Measurements from ENCODE around the gene GSTM3.
A peak's percentile ranks its signal among the peaks of the same experiment; 100 is the strongest.
"Not testable (repeated sequence)": the region's sequence is repeated elsewhere in the genome, so short reads cannot be mapped to it uniquely, and the experiment has no call there.

GSTM3 gene

DNA sequence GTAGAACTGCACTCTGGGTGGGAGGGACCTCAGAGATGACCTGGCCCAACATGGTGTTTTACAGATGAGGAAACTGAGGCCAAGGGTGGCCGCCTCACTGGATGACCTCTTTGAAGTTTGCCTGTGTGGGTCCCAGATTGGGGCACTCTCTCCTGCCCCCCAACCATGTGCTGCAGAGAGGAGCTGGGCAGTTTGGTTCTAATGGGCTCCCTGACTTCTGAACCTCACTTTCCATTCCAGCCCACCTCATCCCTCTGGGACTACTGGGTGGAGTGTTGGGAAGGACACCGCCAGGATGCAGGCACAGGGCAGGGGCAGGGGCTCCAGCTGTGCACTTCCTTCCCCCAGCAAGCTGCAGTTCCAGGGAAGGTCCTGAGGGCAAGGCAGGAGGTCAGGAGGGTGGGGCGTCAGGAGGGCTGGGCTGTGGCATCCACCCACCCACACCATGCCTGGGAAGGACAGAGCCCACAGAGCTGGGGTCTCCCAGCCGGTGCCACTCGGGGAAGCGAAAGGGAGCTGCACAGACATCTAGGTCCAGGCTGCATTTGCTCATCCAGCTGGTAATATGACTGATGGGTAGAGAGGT is 33.2 kb upstream of the GSTM3 start:
- DNase-seq, result no peak

DNA sequence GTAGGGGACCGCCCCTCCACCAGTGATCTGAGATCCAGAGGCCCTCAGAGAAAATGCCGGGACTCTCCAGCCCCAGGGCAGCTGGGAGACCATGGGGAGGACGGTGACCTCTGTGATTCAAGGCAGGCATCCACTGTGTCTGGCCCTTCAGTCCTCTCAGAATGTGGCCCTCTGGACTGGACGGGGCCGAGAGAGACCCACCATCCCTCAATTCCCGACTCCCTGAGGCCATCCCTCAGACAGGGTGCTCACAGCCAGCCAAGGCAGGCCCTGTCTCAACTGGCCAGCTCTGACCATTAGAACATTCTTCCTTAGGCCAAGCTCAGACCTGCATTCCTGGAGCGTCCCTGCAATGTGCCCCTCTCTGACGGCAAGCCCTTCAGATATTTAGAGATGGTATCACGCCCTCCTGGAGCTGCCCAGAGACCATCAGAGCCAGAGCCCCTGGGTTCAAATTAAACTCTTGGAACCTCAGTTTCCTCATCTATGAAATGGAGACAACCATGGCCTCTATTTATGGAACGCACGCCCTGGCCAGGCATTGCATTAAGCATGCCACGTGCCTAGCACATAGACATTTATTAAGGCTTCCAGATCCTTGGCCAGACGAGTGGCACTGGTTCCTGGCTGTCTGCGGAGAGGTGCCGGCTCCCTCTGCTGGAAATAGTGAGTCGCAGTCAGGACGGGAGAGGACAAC is 32.5 kb upstream of the GSTM3 start:
- peak; percentile 84 to 94 for DNase-seq

DNA sequence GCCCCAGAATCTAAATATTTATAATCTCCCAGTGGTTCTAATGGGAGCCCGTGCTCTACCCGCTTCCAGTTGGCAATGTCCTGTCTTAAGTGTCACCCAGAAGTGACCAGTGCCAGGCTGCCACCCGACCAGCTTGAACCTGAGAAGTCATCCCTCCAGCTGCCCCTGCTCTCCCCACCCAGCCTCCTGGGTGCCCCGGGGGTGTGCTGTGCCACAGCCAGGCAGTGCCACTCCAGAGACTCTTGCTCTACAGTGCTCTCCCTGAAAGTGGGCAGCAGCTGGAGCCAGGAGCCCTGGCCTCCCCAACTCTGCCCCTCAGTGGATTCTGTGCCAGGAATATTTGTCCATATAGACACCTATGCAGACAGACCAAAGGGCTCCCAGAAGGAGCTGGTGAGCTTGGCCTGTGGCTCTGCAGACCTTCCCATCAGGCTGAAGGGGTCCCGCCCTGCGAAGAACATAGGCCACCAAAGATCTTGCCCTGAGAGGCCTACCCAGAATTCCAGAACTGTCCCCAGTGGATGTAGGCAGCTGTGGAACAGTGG is 31.9 kb upstream of the GSTM3 start:
- no peak for DNase-seq

DNA sequence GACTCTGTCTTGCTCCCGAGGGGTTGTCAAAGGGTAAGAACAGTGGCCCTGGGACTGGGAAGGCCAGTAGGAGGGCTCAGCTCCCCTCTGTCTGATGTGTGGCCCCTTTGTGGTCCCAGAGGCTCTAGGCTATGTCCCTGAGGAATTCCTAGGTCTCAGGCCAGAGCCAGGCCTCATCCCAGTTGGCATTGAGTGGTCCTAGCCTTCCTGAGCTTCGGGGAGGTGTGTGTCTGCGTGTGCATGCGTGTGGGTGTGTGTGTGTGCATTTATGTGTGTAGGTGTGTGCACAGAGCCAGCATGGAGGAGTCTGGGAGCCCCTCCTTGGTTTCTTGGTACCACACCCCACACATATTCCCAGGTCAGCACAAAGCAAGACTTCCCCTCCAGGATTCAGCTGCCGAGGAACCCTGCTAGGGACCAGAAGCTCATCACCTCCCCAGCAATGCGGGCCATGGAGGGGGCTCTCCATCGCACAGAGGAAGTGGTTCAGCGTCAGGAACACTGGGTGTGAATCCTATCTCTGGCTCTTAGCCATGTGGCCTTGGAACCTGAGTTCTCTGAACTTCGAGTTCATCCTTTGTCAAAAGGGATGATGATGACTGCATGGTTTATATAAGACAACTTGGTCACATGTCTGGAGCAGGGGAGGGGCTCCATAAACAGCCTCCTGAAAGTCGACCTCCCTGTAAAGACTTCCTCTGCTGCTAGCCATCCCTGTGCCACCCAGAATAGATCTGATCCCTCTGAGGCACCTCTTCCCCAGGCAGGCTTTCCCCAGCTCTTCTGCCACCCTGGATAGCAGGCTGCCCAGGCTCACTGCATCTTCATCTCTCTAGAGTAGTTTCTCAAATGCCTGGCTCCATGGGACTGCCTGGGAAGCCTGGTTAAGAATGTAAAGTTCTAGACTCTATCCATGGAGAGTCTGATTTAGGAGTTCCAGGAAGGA is 31.1 kb upstream of the GSTM3 start:
- no peak for DNase-seq

DNA sequence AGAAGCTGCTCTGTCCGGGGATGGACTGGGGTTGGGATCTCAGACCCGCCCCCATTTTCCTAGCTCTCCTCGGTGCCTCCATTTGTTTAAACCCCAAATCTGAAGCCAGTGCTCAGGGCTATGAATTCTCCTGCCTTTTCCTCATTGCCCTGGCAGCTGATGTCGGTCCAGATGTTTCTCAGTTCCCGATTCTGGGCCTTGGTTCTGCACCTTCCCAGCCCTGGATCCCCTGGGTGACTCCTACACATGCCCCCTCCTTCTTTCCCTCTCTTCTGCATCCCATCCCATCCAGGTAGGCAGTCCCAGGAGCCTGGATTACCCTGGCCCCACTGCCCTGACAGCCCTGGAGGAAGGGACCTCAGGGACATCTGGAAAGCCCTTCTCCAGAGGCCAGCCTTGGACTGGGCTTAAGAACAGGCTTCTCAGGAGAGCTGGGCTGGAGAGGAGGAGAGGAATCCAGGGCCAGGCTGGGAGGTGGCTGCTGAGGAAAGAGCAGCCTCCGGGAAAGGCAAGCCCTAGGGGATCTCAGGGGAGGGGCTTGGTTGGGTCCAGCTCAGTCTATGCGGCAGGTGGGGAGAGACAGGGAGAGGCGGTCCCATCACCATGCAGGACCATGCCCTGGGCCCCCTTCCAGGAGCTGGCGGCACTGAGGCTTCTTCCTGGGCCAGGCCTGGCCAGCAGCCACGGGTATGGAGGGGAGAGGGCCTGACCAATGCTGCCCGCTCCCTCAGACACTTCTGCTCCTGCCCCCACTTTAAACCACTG is 29.7 kb upstream of the GSTM3 start:
- no peak for DNase-seq

DNA sequence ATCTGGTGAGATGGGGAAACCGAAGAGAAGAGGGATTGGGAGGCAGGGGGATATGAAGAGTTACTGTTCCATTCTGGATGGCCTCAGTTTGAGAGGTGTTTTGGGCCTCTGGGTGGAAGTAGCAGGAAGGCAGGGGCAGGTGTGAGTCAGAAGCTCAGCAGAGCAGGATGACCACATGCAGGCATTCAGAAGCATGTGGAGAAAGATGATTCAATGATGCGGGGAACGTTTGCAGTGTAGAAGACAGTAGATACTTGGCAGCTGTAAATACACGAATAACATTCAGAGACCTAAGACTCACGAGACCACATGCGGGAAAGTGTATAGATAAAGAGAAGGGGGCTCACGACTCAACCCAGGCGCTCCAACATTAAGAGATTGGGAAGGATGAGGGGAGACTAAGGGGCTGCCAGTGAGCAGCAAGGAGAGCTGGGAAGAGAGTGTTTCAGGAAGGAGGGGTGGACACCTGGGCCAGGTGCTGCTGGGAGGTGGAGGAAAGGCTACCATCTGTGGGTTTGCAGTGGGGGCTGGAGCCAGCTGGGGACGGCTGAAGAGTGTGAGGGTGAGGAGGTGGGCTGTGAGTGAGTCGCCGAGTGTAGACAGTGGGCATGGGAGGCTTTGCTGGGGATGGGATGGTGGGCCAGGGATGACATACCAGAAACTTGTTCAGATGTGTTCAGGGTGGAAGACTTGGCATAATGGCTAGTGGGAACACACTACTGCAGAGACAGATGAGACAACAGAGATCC is 28.7 kb upstream of the GSTM3 start:
- DNase-seq, result no peak

DNA sequence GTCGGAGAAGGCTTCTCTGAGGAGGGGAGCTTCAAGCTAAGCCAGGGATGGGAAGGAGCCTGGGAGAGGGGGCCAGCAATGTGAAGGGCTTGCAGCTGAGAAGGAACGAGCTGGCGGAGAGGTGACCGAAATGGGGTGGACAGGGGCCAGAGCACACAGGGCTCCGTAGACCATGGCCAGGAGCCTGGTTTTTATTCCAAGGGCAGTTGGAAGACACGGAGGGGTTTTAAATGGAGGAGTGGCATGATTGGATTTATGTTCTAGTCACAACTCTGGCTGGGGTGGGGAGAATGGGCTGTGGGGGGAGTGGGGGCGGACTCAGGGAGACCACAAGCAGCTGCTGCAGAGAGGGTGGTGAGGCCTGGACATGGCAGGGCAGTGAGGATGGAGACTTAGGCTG is 28.0 kb upstream of the GSTM3 start:
- DNase-seq, result no peak

DNA sequence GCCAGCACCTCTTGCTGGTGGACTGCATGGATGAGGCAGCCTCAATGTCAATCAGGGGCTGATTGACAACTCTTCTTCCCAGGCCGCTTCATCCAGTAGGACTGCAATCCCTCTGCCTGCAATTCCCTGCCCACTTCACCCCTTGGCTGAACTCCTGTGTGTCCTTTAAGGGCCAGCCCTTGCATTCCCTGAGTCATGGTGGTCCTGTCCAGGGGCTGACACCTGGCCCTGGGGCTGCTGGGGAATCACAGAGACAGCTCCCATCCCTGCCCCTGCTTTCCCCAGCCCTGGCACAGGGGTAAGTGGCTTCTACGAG is 27.5 kb upstream of the GSTM3 start:
- no peak for DNase-seq

DNA sequence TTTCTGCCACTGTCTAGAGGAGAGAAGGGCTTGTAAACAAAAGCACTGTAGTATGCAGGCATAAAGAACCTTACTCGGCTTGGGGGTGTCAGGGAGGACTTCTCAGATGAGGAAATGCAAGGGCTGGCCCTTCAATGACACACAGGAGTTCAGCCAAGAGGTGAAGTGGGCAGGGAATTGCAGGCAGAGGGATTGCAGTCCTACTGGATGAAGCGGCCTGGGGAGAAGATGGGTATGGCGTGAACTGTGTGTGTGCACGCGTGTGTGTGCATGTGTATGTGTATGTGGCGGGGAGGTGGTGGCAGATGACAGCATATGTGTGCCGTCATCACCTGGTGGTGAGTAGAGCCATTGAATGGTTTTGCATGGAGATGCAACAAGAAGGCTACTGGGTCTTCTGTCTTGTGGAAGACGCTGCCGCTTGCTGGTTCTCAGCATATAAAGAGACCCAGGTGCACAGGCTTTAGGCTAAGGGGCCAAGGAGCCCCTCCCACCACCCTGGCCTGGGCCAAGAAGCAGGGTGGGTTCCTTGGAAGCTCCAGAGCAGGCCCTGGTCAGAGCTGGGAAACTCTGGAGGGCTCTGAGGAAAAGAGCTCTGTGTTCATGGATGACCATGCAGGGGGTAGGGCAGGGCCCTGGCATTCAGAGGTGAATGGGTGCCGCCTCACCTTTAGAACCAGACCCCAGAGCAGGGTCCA is 26.9 kb upstream of the GSTM3 start:
- no peak for DNase-seq

DNA sequence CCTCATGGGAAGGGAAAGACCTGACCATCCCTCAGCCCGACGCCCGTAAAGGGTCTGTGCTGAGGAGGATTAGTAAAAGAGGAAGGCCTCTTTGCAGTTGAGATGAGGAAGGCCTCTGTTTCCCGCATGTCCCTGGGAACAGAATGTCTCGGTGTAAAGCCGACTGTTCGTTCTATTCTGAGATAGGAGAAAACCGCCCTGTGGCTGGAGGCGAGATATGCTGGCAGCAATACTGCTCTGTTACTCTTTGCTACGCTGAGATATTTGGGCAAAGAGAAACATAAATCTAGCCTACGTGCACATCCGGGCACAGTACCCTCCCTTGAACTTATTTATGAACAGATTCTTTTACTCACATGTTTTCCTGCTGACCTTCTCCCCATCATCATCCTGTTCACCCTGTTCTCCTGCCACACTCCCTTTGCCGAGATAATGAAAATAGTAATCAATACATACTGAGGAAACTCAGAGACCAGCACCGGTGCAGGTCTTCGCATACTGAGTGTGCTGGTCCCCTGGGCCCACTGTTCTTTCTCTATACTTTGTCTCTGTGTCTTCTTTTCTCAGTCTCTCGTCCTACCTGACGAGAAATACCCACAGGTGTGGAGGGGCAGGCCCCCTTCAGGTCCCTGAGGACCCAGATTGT is 26.3 kb upstream of the GSTM3 start:
- DNase-seq, result not testable (repeated sequence)

DNA sequence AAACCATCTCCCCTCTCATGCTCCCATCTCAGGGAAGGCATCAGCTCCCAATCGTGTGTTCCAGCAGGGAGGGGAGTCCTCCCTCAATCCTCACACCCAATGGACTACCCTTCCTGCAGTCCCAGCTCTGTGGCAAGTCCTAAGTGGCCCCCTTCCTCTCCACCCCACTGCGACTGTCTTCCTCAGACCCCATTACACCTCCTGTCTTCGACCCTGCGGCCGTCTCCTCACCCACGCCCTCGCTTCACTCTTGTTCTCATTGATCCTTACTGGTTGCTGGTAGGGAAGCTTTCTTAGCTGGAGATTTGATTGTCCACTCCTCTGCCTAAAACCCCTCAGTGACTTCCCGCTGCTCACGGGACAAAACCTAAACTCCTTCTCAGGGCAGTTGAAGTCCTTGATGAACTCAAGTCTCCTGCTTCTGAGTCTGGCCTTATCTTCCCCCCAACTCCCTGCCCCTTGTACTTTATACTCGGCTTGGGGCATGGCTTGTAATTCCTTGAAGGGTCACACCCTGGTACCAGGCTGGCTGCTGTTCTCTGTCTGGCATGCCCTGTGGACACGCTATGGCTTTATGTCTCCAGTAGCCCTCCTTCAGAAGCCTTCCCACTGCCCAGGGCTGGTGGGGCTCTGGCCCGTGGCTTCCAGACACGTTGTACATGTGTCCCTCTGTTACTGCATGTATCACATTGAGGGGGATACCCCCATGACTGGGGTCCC is 25.2 kb upstream of the GSTM3 start:
- no peak for DNase-seq

DNA sequence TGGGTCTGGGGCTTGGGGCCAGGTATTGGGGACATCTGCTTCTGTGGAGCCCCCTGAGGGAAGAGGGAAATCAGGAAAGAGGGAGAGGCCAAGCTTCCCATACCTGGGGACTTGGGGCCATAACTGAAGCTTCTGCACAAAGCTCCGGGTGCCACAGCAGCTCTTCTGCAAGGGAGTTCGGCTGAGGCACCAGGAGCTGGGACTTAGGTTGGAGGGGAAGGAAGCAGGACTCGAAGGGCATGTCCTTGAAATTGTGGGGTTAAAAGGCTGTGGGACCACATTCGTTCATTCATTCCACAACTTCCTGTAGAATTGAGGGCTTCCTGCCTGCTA is 24.6 kb upstream of the GSTM3 start:
- no peak for DNase-seq

DNA sequence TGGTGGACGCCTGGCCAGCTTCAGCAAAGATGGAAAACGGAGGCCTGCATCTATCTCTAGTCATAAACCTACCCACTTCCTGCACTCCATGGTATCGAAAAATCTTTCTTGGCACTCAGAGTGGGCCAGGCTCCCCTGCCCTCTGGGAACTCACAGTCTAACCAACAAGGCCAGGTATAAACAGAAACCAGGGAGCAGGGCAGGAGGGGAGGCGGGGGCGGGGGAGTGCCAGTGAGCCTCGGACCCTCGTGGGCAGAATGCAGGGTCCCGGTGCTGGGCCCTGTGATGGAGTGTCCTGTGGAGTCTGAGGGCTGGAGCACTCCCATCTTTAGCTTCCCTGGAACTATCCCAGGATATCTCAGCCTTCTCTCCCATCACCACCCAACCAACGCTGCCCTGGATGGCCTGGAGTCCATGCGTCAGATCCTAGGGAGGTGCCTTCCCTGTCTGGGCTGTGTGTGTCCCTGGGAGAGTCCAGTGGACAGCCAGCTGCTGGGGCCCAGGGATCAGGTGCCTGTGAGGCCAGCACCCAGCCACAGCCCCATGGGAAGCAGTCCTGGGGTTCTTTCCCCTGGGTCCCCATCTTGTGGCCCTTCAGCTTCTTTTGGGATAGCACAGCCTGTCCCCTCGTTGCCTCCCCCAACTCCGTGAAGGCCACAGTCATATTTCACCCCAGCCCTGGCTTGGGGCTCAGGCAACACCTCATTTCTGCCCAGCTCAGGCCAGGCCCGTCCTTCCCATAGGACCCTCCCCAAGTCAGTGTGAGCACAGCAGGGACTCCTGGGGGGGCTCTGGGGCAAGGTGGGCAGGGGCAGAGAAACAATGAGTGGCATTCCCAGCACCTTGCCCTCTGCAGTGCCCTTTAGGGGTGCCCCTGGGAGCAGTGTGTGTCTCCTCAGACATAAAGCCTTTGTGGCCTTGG is 24.0 kb upstream of the GSTM3 start:
- DNase-seq, result no peak

DNA sequence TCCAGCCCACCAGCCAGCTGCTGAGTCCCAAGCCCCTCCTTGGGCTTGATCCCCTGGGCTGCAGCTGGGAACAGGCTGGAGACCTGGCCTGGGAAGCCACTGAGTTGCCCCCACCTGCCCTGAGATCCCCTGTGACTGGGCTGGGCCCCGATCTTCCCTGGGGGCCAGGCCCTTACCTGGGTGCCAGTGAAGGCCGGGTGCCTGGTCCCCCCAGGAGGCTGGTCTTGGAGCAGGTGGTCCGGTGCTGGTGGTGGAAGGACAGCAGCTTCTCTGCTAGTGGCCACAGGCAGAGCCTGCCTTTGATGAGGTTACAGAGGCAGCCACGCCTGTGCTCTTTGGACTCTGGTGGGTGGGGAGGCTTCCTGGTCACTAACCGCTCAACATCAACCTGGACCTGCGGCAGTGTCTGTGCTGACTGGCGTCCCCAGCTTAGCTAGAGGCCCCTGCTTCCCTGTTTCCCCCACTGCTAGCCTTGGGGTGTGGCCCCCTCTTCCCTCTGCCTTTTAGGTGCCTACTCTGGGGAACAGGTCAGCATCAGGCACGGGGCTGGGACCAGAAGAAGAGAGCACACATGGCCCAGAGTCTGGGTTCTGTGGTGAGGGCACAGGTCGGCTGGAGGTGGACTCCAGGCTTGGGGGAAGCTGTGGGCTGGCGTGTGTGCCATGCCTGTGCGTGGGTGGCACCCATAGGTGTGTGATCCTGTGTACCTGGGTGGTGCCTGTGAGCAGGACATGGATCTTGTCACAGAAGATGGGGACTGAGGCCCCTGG is 23.0 kb upstream of the GSTM3 start, which contains the start of gene EPS8L3:
Gene EPS8L3, minus strand, starts transcription at position 278 of the 770 bp plus-strand sequence. CDS start 2,174 bp downstream, outside the sequence.
- DNase-seq, result no peak

DNA sequence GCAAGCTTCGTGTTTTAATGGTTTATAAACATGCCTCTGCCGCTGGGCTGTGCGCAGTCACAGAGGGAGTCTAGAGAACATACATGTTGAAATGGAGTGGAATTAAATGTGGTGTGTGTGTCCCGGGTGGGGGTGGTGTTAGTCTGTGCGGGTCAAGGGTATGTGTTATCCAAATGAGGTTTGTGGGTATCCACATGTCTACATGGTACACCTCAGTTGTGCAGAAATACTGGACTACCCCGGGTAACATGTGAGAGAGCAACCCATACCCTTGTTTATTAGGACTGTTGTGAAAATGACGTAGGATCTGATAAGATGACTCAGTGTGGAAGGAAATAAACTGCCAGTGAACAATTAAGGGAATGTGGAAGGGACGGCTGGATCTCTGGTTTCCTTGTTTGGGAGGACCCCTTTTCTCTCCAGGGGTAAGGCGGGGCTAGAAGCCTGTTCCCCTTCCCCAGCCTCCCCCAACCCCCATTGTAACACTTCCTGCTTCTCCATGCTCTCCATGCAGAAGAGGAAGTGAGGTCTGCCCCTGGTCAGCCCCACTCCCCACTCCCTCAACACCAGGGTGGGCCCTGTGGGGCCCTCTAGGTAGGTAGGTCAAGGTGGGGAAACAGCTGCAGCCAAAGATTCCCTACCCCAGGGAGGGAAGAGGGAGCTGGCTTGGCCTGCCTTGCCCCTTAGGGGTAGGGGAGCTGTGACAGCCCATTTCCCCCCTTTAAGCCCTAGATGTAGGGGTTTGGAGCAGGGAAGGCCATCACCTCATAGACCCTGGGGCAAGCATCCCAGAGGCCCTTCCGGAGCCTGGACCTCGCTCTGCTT is 22.2 kb upstream of the GSTM3 start:
- DNase-seq, result peak; percentile 50 to 71

DNA sequence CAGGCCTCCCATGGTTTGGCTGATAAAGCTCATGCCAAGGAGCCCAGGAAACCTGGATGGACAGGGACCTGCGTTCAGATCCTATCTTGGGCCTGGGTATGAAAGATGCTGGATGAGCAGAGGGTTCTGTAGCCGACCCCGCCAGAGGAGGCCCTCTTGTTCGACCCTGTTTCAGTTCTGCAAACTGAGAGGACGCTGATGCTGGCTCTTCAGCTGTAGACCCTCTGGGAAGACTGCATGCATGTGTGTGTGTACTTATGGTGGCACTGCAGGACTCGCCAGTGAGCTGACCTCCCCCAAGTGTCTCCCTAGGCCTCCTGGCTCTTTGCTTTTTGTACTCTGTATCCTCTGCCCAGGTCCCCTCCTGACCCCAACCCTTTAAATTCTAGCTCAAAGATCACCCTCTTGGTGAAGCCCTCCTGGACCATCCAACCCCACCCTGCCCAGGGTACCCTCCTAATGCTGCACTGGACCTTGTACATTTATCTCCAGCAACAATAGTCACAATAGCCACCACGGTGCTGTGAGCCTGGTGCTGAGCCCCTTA is 21.3 kb upstream of the GSTM3 start:
- no peak for DNase-seq

Data from Kasumi-1 (cell line).